ENCODE results near the gene LTN1.
"Not testable (repeated sequence)": the region's sequence is repeated elsewhere in the genome, so short reads cannot be mapped to it uniquely, and the experiment has no call there.

Gene LTN1, protein sequence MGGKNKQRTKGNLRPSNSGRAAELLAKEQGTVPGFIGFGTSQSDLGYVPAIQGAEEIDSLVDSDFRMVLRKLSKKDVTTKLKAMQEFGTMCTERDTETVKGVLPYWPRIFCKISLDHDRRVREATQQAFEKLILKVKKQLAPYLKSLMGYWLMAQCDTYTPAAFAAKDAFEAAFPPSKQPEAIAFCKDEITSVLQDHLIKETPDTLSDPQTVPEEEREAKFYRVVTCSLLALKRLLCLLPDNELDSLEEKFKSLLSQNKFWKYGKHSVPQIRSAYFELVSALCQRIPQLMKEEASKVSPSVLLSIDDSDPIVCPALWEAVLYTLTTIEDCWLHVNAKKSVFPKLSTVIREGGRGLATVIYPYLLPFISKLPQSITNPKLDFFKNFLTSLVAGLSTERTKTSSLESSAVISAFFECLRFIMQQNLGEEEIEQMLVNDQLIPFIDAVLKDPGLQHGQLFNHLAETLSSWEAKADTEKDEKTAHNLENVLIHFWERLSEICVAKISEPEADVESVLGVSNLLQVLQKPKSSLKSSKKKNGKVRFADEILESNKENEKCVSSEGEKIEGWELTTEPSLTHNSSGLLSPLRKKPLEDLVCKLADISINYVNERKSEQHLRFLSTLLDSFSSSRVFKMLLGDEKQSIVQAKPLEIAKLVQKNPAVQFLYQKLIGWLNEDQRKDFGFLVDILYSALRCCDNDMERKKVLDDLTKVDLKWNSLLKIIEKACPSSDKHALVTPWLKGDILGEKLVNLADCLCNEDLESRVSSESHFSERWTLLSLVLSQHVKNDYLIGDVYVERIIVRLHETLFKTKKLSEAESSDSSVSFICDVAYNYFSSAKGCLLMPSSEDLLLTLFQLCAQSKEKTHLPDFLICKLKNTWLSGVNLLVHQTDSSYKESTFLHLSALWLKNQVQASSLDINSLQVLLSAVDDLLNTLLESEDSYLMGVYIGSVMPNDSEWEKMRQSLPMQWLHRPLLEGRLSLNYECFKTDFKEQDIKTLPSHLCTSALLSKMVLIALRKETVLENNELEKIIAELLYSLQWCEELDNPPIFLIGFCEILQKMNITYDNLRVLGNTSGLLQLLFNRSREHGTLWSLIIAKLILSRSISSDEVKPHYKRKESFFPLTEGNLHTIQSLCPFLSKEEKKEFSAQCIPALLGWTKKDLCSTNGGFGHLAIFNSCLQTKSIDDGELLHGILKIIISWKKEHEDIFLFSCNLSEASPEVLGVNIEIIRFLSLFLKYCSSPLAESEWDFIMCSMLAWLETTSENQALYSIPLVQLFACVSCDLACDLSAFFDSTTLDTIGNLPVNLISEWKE (N-terminal part only)

DNA sequence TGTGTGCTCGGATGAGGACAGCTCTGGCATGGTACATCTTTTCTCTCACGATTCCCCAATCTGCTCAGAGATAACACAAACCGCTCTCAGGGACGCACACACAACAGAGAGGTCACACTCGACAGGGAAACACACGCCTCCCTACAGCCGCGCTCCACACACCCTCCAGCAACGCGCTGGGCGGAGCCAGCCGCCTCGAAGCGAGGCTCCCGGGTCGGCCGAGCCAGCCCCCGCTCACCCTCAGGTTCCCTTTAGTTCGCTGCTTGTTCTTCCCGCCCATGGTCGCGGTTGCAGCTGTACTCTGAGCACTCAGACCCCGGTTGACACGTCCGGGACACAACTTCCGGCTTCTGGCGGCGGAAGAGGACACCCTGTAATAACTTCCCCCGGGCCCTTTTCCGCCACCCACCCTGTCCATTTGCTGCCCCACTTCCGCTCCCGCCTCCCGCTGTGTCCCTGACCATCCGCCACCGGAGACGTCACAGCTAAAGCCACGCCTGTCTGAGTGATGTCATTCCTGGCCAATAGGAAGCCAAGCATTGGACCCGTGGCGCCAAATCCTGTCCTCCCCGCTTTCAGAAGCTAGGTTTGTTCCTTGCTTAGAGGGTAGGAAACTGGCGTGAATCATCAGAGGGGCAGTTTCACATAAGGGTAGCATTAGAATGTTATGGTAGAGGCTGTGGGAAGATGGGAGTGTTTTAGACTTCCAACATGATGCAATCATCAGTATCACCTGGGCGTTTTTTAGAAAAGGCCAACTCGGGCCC is at the start of gene LTN1:
LTN1 (minus strand) TSS at position 352 of the 767 bp plus-strand sequence; CDS start at position 280, 72 bp downstream.
- peak; percentile 99 for DNase-seq

DNA sequence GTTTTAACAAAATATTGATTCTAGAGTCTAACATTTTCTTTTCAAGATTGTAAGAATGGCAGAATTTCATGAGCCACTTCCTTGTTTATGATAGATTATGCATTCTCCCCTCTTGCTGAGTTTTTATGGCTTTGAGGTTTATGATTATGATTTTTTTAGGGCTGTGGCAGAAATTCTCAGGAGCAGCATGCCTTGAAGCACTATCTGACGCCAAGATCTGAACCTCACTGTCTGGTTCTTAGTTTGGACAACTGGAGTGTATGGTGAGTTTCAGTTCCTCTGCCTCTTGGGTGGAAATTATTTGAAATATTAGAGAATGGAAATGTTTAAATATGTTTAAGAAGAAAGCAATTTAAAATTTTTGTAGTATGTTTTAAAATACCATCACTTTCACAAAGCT is 42.0 kb upstream of the LTN1 start:
- DNase-seq: no peak

DNA sequence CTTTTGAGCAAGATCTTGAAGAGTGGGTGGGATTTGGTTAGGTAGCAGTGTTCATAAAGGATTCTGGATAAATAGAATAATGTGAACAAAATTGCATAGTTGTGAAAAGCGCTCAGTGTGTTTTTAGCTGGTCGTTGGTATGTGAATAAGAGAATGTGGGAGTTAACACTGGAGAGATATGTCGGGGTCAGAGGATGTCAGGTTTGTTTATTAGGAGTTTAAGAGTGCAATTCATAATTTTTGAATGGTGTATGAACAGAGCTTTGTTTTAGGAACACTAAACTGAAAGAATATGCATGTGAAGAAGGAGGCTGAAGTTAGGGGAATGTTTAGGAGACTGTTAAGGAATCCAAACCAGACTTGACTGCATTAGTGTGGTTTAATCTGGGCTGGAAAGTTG is 41.2 kb upstream of the LTN1 start:
- no peak for DNase-seq

DNA sequence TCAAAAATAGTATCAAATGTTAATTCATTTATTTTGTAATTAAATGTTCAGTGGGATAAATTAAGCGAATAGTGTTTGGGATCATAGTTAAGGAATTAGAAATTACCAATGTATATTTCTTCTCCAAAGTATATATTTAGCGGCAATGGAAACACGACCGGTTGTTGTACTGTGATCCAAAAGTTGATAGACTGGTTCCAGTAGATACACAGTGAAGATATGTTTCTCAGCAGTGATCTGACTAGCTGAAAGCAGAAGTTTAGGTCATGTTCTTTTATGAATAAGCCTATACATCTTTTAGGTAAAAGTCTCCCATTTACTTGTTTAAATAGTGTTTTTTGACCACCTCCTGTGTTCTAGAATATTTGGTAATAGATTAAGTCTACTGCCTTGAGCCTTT is 40.6 kb upstream of the LTN1 start:
- no peak for DNase-seq

DNA sequence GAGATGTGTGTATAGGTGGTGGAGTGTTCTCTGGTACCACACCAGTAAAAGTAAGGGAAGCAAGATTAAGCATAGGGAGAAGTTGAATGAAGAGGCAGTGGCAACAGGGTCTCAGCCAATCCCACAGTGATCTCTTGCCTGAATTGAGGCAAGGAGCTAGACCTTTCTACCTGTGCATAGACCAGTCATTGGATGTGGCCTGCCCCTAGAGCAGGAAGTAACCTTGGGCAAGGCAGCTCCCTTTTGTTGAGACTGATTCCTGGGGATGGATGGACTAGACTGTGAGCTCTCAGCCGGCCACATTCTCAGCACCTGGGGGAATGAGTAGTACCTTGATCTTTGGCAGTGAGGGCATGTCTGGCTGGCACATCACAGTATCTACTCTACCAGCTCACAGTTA is 38.2 kb upstream of the LTN1 start:
- DNase-seq: no peak

DNA sequence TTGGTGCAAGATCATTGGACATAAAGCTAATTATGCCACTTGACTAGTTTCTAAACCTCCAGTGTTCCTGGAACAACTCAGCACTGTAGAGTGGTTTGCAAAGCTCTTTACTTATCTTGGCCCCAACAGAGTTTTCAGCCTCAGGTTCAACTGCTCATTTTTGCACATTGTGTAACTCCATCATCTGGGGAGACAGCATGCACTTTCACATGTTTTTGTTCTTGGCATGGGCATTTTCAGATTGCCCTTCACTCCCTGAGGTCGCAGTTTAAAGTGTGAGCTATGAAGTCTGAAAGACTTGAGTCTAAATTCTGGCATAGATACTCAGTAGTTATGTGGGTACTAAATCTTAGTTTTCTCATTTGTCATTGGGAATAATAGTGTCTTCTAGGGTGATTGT is 36.8 kb upstream of the LTN1 start:
- no peak for DNase-seq

DNA sequence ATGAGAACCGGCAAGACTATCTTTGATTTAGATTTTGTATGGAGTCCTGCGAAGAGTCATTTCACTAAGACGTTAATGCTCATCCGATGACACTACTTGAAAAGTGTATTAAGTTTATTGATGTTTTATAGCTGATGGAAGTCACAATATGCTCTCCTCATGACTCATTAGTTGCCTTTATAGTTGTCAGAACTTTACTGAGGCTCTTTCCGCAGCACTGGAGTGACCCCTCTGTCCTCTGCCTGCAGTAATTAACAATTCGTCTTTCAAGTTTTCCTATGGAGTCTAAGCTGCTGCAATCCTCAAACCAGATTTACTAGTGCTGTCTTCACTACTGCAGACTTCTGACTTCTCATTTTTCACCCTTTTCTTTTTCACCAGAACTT is 32.6 kb upstream of the LTN1 start:
- peak; percentile 23 for DNase-seq

DNA sequence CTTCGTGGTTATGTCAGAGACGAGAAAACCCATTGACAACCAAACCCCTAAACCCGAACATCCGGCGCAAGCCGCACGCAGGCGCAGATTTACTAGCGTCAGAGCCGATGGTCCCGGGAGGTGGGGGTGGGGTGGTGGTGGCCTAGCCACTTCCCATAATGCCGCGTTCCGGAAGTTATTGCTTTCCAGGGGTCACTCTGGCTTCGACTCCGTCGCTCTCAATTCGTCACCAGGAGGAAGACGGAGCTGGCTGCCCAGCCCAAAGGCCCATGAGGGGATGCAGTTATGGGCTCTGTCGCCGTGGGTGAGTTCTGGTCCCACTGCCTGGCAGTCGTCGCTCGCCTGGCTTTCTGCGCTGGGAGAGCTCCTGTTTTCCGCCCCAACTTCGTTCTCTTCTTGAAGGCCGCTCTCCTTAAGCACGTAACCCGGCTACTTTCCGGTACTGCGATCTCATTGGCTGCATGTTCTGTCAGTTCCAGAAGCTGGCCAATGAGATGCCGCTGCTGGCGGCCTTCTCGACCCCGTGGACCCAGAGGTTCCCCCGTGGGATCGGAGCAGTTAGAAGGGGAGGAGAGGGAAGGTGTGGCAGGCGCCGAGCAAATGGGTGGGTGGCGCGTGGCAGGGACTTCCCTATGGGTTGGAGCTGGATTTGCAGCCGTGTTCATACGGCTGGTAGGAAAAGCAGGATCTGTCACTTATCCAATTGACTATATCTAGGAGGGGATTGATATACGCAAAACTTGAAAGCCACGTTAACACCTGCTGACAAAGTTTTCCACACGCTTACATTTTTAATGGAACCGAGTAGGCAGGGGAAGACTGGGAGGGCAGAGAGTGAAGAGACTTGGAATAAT is 32.0 kb upstream of the LTN1 start, which contains the start of gene USP16:
USP16 (plus strand) TSS at position 195 of the 854 bp plus-strand sequence. CDS start 3,246 bp downstream, outside the sequence.
- DNase-seq: peak; percentile 96

DNA sequence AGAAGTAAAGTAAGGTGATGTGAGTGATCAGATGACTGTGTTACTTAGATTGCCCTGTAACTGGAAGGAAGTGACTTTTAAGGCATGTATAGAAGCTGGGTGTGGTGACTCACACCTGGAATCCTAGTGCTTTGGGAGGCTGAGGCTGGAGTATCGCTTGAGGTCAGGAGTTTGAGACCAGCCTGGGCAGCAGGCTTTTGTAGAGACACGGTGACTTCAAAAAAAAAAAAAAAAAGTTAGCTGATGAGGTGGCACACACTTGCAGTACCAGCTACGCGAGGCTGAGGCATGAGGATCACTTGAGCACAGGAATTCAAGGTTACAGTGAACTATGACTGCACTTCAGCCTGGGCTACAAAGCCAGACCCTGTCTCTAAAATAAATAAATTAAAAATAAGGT is 29.5 kb upstream of the LTN1 start:
- peak; percentile 41 for DNase-seq

DNA sequence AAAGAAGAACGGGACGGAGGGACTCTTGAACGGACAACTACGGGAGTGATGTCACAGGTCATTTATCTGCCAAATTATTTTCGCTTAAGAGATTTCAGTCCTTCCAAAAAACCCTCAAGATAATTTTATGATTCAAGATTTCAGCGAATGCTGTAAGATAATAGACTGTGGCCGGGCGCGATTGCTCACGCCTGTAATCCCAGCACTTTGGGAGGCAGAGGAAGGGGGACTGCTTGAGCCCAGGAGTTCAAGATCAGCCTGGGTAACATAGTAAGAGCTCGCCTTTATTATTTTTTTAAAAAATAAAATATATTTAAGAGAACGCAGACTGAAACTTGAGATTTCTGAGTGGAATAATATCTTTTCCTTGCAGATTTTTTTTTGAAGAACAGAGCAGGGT is 25.9 kb upstream of the LTN1 start:
- no peak for DNase-seq

DNA sequence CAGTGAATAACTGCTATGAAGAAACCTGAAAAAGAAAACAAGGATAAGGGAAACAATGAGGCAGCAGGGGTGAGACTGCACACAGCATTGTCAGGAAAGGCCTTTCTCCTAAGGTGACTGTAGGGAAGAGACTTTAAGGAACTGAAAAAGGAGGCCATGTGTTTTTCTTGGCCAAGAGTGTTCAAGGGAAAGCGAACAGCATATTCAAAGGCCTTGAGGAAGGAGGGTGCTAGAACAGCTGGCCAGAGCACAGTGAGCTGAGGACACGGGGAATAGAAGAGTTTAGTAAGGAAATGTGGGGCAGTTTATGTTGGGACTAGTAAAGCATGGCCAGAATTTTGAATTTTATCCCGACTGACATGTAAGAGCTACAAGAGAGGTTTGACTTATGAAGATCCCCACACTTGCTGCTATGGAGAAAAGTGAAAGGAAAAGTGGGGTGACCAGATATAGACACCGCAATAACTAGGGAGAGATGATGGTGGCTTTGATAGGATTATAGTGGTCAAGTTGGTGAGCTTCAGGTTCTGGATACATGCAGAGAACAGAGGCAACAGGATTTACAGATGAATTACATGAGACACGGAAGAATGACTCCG is 25.1 kb upstream of the LTN1 start:
- no peak for DNase-seq

DNA sequence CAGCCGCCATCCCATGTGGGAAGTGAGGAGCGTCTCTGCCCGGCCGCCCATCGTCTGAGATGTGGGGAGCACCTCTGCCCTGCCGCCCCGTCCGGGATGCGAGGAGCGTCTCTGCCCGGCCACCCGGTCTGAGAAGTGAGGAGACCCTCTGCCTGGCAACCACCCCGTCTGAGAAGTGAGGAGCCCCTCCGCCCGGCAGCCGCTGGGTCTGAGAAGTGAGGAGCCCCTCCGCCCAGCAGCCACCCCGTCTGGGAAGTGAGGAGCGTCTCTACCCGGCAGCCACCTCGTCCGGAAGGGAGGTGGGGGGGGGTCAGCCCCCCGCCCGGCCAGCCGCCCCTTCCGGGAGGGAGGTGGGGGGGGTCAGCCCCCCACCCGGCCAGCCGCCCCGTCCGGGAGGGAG is 18.6 kb upstream of the LTN1 start:
- DNase-seq: not testable (repeated sequence)

DNA sequence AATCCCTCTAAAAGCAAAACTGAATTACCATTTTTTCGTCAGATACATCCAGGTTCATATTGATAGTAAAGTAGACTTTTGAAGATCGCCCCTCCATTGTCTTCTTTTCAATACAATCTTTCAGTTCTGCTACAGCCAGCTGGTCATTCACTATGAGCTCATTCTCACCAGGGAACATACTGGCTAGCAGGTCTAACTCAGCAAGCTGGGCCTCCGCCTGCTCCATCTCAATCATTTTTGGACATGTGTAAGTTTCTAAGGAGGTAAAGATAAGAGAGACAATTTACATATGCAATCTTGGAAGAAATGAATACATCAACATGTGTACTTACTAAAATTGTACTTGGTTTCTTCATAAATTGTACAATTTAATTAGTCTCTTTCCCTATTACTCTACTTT is 15.7 kb upstream of the LTN1 start:
- no peak for DNase-seq

DNA sequence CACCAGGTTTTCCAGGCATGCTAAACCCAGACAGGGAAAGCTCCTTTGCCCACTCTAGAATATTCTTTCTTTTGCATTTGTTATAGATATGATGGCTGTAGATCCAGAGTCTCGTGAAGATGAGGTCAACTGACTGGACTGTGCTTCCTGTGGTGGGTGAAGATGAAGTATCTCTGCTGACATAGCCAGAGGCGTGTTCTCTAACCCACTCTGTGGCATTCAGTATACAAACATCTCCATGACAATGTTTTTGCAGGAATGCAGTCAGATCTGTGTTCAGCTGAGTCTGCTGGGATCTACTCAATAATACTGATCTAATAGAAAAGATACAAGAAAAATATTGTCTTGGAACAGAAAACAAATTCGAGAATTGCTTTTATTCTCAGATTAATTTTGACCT is 15.1 kb upstream of the LTN1 start:
- no peak for DNase-seq

DNA sequence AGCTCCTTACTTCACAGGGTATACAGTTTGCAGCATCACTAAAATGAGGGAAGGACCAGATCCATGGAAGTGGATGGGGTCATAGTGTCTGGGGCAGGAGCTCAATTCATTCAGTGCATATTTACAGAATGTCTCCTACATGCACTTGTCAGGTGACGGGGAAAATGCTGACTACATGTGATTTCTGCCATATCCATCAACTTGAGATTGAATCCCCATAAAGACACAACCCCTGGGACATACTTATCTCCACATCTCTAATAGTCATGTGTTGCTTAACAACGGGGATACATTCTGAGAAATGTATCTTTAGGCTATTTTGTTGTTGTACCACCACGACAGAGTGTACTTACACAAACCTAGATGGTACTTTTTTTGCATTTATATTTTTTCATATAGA is 14.5 kb upstream of the LTN1 start:
- DNase-seq: no peak

DNA sequence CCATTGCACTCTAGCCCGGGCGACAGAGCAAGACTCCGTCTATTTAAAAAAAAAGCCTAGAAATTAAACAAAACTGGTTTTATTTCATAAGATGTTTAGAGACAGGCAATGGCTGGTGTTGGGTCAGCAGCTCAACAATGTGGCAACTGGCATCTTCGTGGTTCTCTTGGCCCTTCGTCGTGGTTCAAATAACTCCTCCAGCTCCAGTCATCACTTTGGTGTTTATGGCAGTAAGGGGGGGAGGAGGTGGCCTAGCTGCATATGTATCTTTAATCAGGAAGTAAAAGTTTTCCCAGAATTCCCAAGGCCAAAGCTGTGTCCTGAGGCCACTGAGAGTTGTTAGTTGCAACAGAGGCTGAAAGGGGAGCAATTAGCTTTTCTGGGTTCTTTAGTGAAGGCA is 13.0 kb upstream of the LTN1 start:
- no peak for DNase-seq

DNA sequence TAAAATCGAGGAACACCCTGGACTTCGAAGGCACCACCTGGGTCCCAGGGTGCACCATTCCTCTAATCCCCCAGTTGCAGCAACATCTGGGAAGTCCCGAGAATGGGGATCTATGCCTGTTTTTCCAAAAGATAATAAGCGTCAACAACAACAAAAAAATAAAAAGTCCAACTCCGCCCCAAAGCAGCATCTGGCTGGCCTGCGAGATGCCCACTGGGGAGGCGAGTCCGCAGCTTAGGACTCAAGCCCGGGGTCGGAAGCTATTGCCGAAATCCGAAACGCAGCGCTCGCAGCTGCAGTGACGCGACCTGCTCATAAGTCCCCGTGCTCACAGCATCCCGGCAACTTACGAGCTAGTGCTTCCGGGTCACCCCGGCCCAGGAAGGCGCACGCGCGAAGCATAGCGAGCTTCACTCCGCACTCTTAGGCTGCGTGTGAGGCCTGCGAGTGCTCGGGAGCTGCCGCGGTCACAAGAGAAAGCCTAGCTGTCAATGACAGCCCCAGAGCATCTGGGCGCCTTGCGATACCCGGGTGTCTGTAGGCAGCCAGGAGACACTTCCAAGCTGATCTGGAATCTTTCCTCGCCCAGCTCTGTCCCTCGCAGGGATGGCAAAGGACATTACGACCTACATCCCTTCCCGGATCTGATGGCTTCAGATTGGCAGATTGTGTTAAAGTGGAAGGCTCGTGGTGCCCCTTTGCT is 9.9 kb upstream of the LTN1 start:
- DNase-seq: peak; percentile 96

DNA sequence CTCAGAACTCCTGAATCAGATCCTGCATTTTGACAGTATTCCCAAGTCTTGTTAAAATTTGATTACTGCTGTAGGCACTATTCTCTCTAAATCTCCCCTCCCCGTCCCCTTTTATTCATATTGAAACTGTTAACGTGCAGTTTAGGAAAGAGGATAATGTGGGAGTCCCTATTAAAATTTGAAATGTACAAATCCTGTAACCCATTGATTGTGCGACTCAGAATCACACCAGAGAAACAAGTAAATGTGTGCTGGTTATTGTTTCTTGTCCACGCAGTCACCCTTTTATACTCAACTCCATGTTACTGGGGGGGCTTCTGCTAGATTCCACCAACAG is 584 bp upstream of the LTN1 start:
- no peak for DNase-seq

DNA sequence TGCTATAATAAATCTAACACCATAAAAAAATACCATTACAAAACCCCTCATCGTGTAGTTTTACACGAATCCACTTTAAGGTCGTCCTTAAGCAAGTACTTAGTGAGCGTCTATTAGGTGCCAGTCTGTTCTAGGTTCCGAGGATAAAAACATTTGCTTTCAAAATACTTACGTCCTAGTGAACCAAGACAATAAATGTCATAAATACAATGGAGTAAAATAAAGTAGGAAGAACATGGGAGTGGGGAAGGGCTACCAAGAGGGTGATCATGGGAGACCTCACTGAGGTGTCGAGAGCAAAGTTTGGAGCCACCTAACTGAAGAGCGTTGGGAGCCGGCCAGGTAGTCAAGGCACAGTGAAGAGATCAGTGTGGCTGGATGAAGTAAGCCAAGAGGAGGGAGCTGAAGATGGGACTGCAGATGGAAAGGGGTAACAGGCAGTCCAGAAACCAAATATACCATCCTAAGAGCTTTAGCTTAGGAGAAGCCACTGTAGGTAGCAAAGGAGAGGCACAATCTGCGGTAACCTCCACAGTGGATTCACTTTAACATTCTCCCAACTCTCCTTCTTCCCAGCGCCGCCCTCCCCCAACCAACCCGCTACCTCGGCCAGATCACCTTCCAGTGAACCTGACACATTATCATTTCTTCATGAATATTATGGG is 684 bp downstream of the LTN1 start:
- no peak for DNase-seq

DNA sequence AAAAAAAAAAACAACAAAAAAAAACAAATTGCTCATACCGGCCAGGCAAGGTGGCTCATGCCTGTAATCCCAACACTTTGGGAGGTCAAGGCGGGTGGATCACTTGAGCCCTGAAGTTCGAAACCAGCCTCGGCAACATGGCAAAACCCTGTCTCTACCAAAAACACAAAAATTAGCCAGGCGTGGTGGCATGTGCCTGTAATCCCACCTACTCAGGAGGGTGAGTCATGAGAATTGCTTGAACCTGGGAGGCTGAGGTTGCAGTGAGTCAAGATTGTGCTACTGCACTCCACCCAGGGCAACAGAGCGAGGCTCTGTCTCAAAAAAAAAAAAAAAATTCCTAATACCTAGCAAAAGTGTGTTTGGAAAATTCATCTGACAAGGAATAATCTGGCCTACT is 4.5 kb downstream of the LTN1 start:
- DNase-seq: not testable (repeated sequence)

Data from CD4-positive, alpha-beta T cell treated with Interleukin-12 subunit alpha and Interleukin-12 subunit beta, for 1 hour (primary cell).